Upper lobe of right lung (tissue), 1 donor: ENCODE data around the gene PACRG. TPM values are rescaled to one million over a fixed set of nuclear protein-coding genes. Genes with fewer than 3 reads are reported as not detected.

ENCODE experiments used
- ATAC-seq: fragments of 200-7000 bp; cut with Tn5 transposase; one replicate; pipeline ENCODE4 v1.9.1; 2020; ENCODE audit warnings: mild to moderate bottlenecking, moderate library complexity
- DNase-seq: peaks from one replicate; pipeline ENCODE4 v3.0.0-alpha.2; 2020
- H3K27ac ChIP-seq: fragments of 200-600 bp; one replicate; pipeline ENCODE4 v1.8.0; 2022
- H3K27me3 ChIP-seq: fragments of 200-600 bp; one replicate; pipeline ENCODE4 v1.8.0; 2022; ENCODE audit warnings: mild to moderate bottlenecking
- H3K36me3 ChIP-seq: fragments of 200-600 bp; one replicate; pipeline ENCODE4 v1.8.0; 2022
- H3K4me1 ChIP-seq: fragments of 200-600 bp; one replicate; pipeline ENCODE4 v1.8.0; 2022
- H3K4me3 ChIP-seq: fragments of 200-600 bp; one replicate; pipeline ENCODE4 v1.8.0; 2022; ENCODE audit warnings: mild to moderate bottlenecking
- H3K9me3 ChIP-seq: fragments of 200-600 bp; one replicate; pipeline ENCODE4 v1.8.0; 2022
- CTCF ChIP-seq: fragments of 200-600 bp; IDR thresholded peaks from one replicate; pipeline ENCODE4 v1.8.0; 2022; ENCODE audit warnings: antibody characterized with exemption
- intact Hi-C: fragments of 100-400 bp; cut with DNase I; formaldehyde crosslinking; loops from one replicate; pipeline ENCODE4 v1.11.0; 2022
- total RNA-seq: library from RNA; stranded (reverse); fragmentation: NEBNext Ultra II Directional; extraction: Animal tissue kit (Norgen Biotek cat#: 25700); gene quantifications from one replicate; pipeline ENCODE4 v1.2.1, GENCODE V29; 2021
- donor health status: DM: no; HTN: yes; CAD: no; lungs with severe emphysema.

PACRG gene
- total RNA-seq, 1 donor from 2014 or later = 1.5 TPM

GRCh38 chr6:162819284-162819683, 91.5 kb downstream of the PACRG start:
- Histone ChIP-seq H3K4me3 (no peak overlapping the region), H3K36me3 (no peaks in the 10 kb centered on the region), H3K9me3 (no peaks in the 10 kb centered on the region), H3K27ac (no peak overlapping the region), H3K27me3 (no peaks in the 10 kb centered on the region), H3K4me1 (no peaks in the 10 kb centered on the region)
- intact Hi-C loops = no loop called here
- no peak for TF ChIP-seq CTCF
- no peak for DNase-seq
- ATAC-seq = no peak

- TF ChIP-seq CTCF = no peak
- intact Hi-C loops = no loop called here
- ATAC-seq (no peak), DNase-seq (no peak)
- no peak overlapping the region for H3K27ac ChIP-seq
- no peaks in the 10 kb centered on the region for H3K4me1 ChIP-seq
- H3K4me3 ChIP-seq = no peak overlapping the region
- no peaks in the 10 kb centered on the region for H3K36me3 ChIP-seq
- no peaks in the 10 kb centered on the region for H3K27me3 ChIP-seq
- H3K9me3 ChIP-seq = no peaks in the 10 kb centered on the region
Observed at GRCh38 chr6:162821102-162821501, 93.3 kb downstream of the PACRG start.

- H3K4me1 ChIP-seq = no peaks in the 10 kb centered on the region
- no peak overlapping the region for H3K4me3 ChIP-seq
- no peak for ATAC-seq
- H3K27me3 ChIP-seq = no peaks in the 10 kb centered on the region
- H3K9me3 ChIP-seq = no peaks in the 10 kb centered on the region
- H3K36me3 ChIP-seq = no peaks in the 10 kb centered on the region
- TF ChIP-seq CTCF = no peak
- intact Hi-C loops = no loop called here
- H3K27ac ChIP-seq = no peak overlapping the region
- DNase-seq = no peak
Observed at GRCh38 chr6:162825597-162825996, 97.8 kb downstream of the PACRG start.

GRCh38 chr6:162829013-162829742, 101.4 kb downstream of the PACRG start:
- Histone ChIP-seq H3K27ac (no peak overlapping the region), H3K27me3 (no peaks in the 10 kb centered on the region), H3K4me1 (no peaks in the 10 kb centered on the region), H3K9me3 (no peaks in the 10 kb centered on the region), H3K4me3 (no peak overlapping the region), H3K36me3 (no peaks in the 10 kb centered on the region)
- no peak for TF ChIP-seq CTCF
- DNase-seq (no peak), ATAC-seq (no peak)
- intact Hi-C loops = no loop called here

GRCh38 chr6:162833776-162834175, 106.0 kb downstream of the PACRG start:
- no peaks in the 10 kb centered on the region for H3K36me3 ChIP-seq
- DNase-seq (no peak), ATAC-seq (no peak)
- no peak overlapping the region for H3K27ac ChIP-seq
- H3K4me1 ChIP-seq = no peaks in the 10 kb centered on the region
- no peaks in the 10 kb centered on the region for H3K9me3 ChIP-seq
- no peak overlapping the region for H3K4me3 ChIP-seq
- intact Hi-C loops = no loop called here
- TF ChIP-seq CTCF = no peak
- H3K27me3 ChIP-seq = no peaks in the 10 kb centered on the region

- Histone ChIP-seq H3K4me3 (no peak overlapping the region), H3K27me3 (no peaks in the 10 kb centered on the region), H3K36me3 (no peaks in the 10 kb centered on the region), H3K4me1 (no peaks in the 10 kb centered on the region), H3K9me3 (no peaks in the 10 kb centered on the region), H3K27ac (no peak overlapping the region)
- DNase-seq = no peak
- intact Hi-C loops = no loop called here
- TF ChIP-seq CTCF = no peak
- ATAC-seq = no peak
Observed at GRCh38 chr6:162845972-162846371, 118.2 kb downstream of the PACRG start.
